Stimulated activated CD8-positive, alpha-beta memory T cell treated with anti-CD3 and anti-CD28 coated beads, Interleukin-15, amount 100 ng/mL, for 48 hours (primary cell): Measurements from ENCODE around the gene IGHMBP2.
"Not testable (repeated sequence)": the region's sequence is repeated elsewhere in the genome, so short reads cannot be mapped to it uniquely, and the experiment has no call there.

ENCODE experiments used
- DNase-seq, 2 donors: peaks; one replicate each; pipeline ENCODE4 v3.0.0-alpha.2; 2020; ENCODE audit warnings: low read depth in 2 of 2

Gene IGHMBP2

GRCh38 chr11:68961245-68961644, 57.6 kb downstream of the IGHMBP2 start:
- DNase-seq: no peak

- no peak for DNase-seq
Observed at GRCh38 chr11:68962527-68963250, 59.0 kb downstream of the IGHMBP2 start.

- DNase-seq: no peak
Observed at GRCh38 chr11:68963779-68964178, 60.1 kb downstream of the IGHMBP2 start.

GRCh38 chr11:68965901-68966853, 62.5 kb downstream of the IGHMBP2 start:
- DNase-seq: no peak

- no peak for DNase-seq
Observed at GRCh38 chr11:68966894-68967780, 63.4 kb downstream of the IGHMBP2 start.

- no peak for DNase-seq
Observed at GRCh38 chr11:68968306-68969250, 64.9 kb downstream of the IGHMBP2 start.

- no peak for DNase-seq
Observed at GRCh38 chr11:68969386-68969785, 65.7 kb downstream of the IGHMBP2 start.

- DNase-seq: no peak
Observed at GRCh38 chr11:68970921-68971636, 67.4 kb downstream of the IGHMBP2 start.

GRCh38 chr11:68973219-68973618, 69.5 kb downstream of the IGHMBP2 start:
- DNase-seq: no peak

- DNase-seq: not testable (repeated sequence)
Observed at GRCh38 chr11:68973706-68974105, 70.0 kb downstream of the IGHMBP2 start.

- DNase-seq: no peak
Observed at GRCh38 chr11:68974421-68975194, 70.9 kb downstream of the IGHMBP2 start.

- no peak for DNase-seq
Observed at GRCh38 chr11:68976095-68976494, 72.4 kb downstream of the IGHMBP2 start.

- no peak for DNase-seq
Observed at GRCh38 chr11:68976563-68976962, 72.9 kb downstream of the IGHMBP2 start.

- no peak for DNase-seq
Observed at GRCh38 chr11:68977781-68978625, 74.3 kb downstream of the IGHMBP2 start.

- no peak for DNase-seq
Observed at GRCh38 chr11:68978626-68978930, 74.9 kb downstream of the IGHMBP2 start.

GRCh38 chr11:68978931-68979594, 75.4 kb downstream of the IGHMBP2 start:
- DNase-seq: no peak

GRCh38 chr11:68979931-68980775, 76.5 kb downstream of the IGHMBP2 start:
- no peak for DNase-seq
